KMS-11 (cell line): ENCODE results near the gene CSMD2.

ENCODE experiments used
- H2AFZ ChIP-seq: fragments of 200-600 bp; sonication (generic); 2 replicates; pipeline ENCODE4 v1.6.1; 2016; ENCODE audit warnings: antibody characterized with exemption, mixed run types, low read depth
- H3K27ac ChIP-seq: fragments of 200-600 bp; sonication (generic); 2 replicates; pipeline ENCODE4 v1.6.1; 2016; ENCODE audit warnings: mild to moderate bottlenecking, mixed run types
- H3K27me3 ChIP-seq: fragments of 200-600 bp; sonication (generic); 2 replicates; pipeline ENCODE4 v1.6.1; 2017; ENCODE audit warnings: mild to moderate bottlenecking, low read depth, mixed run types, moderate library complexity; ENCODE audit not compliant: insufficient read depth
- H3K36me3 ChIP-seq: fragments of 200-600 bp; sonication (generic); 2 replicates; pipeline ENCODE4 v1.6.1; 2017; ENCODE audit warnings: mild to moderate bottlenecking, mixed run types; ENCODE audit not compliant: insufficient read depth
- H3K4me1 ChIP-seq: fragments of 200-600 bp; sonication (generic); 2 replicates; pipeline ENCODE4 v1.6.1; 2016; ENCODE audit warnings: mild to moderate bottlenecking, low read depth, mixed run types; ENCODE audit not compliant: poor library complexity, severe bottlenecking
- H3K4me2 ChIP-seq: fragments of 200-600 bp; sonication (generic); 2 replicates; pipeline ENCODE4 v1.7.0; 2016; ENCODE audit warnings: mild to moderate bottlenecking, mixed run types
- H3K4me3 ChIP-seq: fragments of 200-600 bp; sonication (generic); IDR thresholded peaks from 2 replicates; pipeline ENCODE4 v1.6.1; 2017; ENCODE audit warnings: low read depth, low read length, mixed read lengths; ENCODE audit not compliant: insufficient read depth
- H3K79me2 ChIP-seq: fragments of 200-600 bp; sonication (generic); 2 replicates; pipeline ENCODE4 v1.6.1; 2016; ENCODE audit warnings: low read depth, mixed run types; ENCODE audit not compliant: insufficient read depth
- H3K9ac ChIP-seq: fragments of 200-600 bp; sonication (generic); 2 replicates; pipeline ENCODE4 v1.6.1; 2016; ENCODE audit warnings: mild to moderate bottlenecking, mixed run types
- H4K20me1 ChIP-seq: fragments of 200-600 bp; sonication (generic); 2 replicates; pipeline ENCODE4 v1.6.1; 2016; ENCODE audit warnings: mild to moderate bottlenecking, mixed run types; ENCODE audit not compliant: insufficient read depth
- CTCF ChIP-seq: fragments of 200-600 bp; sonication (generic); conservative IDR thresholded peaks from 2 replicates; pipeline ENCODE4 v1.6.1; 2017; ENCODE audit warnings: low read depth, mild to moderate bottlenecking, antibody characterized with exemption, low read length, moderate library complexity, mixed read lengths

Gene CSMD2

GRCh38 chr1:33723251-33723650 lies 441.8 kb downstream of the CSMD2 start:
- no peak overlapping the region for H2AFZ ChIP-seq
- no peak for TF ChIP-seq CTCF
- H3K79me2 ChIP-seq: no peaks in the 10 kb centered on the region
- H3K4me3 ChIP-seq: no peak overlapping the region
- no peak overlapping the region for H3K9ac ChIP-seq
- no peaks in the 10 kb centered on the region for H3K4me1 ChIP-seq
- no peak overlapping the region for H3K27ac ChIP-seq
- no peaks in the 10 kb centered on the region for H3K27me3 ChIP-seq
- H3K4me2 ChIP-seq: no peak overlapping the region
- no peaks in the 10 kb centered on the region for H4K20me1 ChIP-seq
- no peaks in the 10 kb centered on the region for H3K36me3 ChIP-seq

- Histone ChIP-seq H2AFZ (no peak overlapping the region), H3K36me3 (no peaks in the 10 kb centered on the region), H3K4me1 (no peaks in the 10 kb centered on the region), H3K27me3 (no peaks in the 10 kb centered on the region), H3K27ac (no peak overlapping the region), H3K9ac (no peak overlapping the region), H3K4me2 (no peak overlapping the region), H3K79me2 (no peaks in the 10 kb centered on the region), H3K4me3 (no peak overlapping the region), H4K20me1 (no peaks in the 10 kb centered on the region)
- TF ChIP-seq CTCF: no peak
Observed at GRCh38 chr1:33721301-33721815, 443.7 kb downstream of the CSMD2 start.

GRCh38 chr1:33719771-33720670 lies 445.0 kb downstream of the CSMD2 start:
- Histone ChIP-seq H4K20me1 (no peaks in the 10 kb centered on the region), H2AFZ (no peak overlapping the region), H3K79me2 (no peaks in the 10 kb centered on the region), H3K4me3 (no peak overlapping the region), H3K27ac (no peak overlapping the region), H3K27me3 (no peaks in the 10 kb centered on the region), H3K9ac (no peak overlapping the region), H3K36me3 (no peaks in the 10 kb centered on the region), H3K4me1 (no peaks in the 10 kb centered on the region), H3K4me2 (no peak overlapping the region)
- TF ChIP-seq CTCF: no peak

GRCh38 chr1:33719326-33719725 lies 445.7 kb downstream of the CSMD2 start:
- no peaks in the 10 kb centered on the region for H3K36me3 ChIP-seq
- H3K27ac ChIP-seq: no peak overlapping the region
- H3K4me2 ChIP-seq: no peak overlapping the region
- TF ChIP-seq CTCF: no peak
- no peak overlapping the region for H2AFZ ChIP-seq
- no peaks in the 10 kb centered on the region for H3K27me3 ChIP-seq
- H3K9ac ChIP-seq: no peak overlapping the region
- H3K4me1 ChIP-seq: no peaks in the 10 kb centered on the region
- no peaks in the 10 kb centered on the region for H4K20me1 ChIP-seq
- H3K4me3 ChIP-seq: no peak overlapping the region
- no peaks in the 10 kb centered on the region for H3K79me2 ChIP-seq
